GM23248 (cell line): ENCODE measurements around the gene GADD45G. TPM values are rescaled to one million over a fixed set of nuclear protein-coding genes. Genes with fewer than 3 reads are reported as not detected.

ENCODE experiments used
- DNase-seq: peaks from one replicate; pipeline ENCODE4 v3.0.0-alpha.2; 2015
- H2AFZ ChIP-seq: fragments of 200-600 bp; sonication (generic); 2 replicates; pipeline ENCODE4 v1.6.1; 2016; ENCODE audit warnings: antibody characterized with exemption
- H3F3A ChIP-seq: fragments of 200-600 bp; sonication (generic); 2 replicates; pipeline ENCODE4 v1.6.1; 2016; ENCODE audit warnings: mild to moderate bottlenecking, antibody characterized with exemption, mixed run types; ENCODE audit not compliant: insufficient read depth
- H3K27ac ChIP-seq: fragments of 200-600 bp; sonication (generic); 2 replicates; pipeline ENCODE4 v1.5.1; 2016; ENCODE audit warnings: mild to moderate bottlenecking
- H3K27me3 ChIP-seq: fragments of 200-600 bp; sonication (generic); replicated peaks from 2 replicates; pipeline ENCODE4 v1.6.1; 2016; ENCODE audit warnings: mild to moderate bottlenecking; ENCODE audit not compliant: insufficient read depth
- H3K36me3 ChIP-seq: fragments of 200-600 bp; sonication (generic); 2 replicates; pipeline ENCODE4 v1.6.1; 2016; ENCODE audit warnings: low read depth, mild to moderate bottlenecking
- H3K4me1 ChIP-seq: fragments of 200-600 bp; sonication (generic); 2 replicates; pipeline ENCODE4 v1.6.1; 2016; ENCODE audit warnings: mild to moderate bottlenecking; ENCODE audit not compliant: insufficient read depth
- H3K4me2 ChIP-seq: fragments of 200-600 bp; sonication (generic); one replicate; pipeline ENCODE4 v1.6.1; 2016; ENCODE audit warnings: mild to moderate bottlenecking; ENCODE audit not compliant: unreplicated experiment
- H3K4me3 ChIP-seq: fragments of 200-600 bp; sonication (generic); 2 replicates; pipeline ENCODE4 v1.5.1; 2016; ENCODE audit warnings: mild to moderate bottlenecking
- H3K79me2 ChIP-seq: fragments of 200-600 bp; sonication (generic); 2 replicates; pipeline ENCODE4 v1.6.1; 2016; ENCODE audit warnings: mild to moderate bottlenecking; ENCODE audit not compliant: insufficient read depth
- H3K9ac ChIP-seq: fragments of 200-600 bp; sonication (generic); 2 replicates; pipeline ENCODE4 v1.6.1; 2016; ENCODE audit warnings: mild to moderate bottlenecking
- H3K9me2 ChIP-seq: fragments of 200-600 bp; sonication (generic); 2 replicates; pipeline ENCODE4 v1.6.1; 2016; ENCODE audit warnings: mixed run types, mild to moderate bottlenecking, moderate library complexity; ENCODE audit not compliant: insufficient read depth
- H3K9me3 ChIP-seq: fragments of 200-600 bp; sonication (generic); one replicate; pipeline ENCODE4 v1.6.1; 2017; ENCODE audit warnings: low read depth
- H4K20me1 ChIP-seq: fragments of 200-600 bp; sonication (generic); 2 replicates; pipeline ENCODE4 v1.6.0; 2016; ENCODE audit not compliant: insufficient read depth
- EZH2 ChIP-seq: fragments of 200-600 bp; sonication (generic); IDR thresholded peaks from 2 replicates; pipeline ENCODE4 v1.6.1; 2018; ENCODE audit warnings: antibody characterized with exemption, mild to moderate bottlenecking; ENCODE audit not compliant: insufficient read depth, poor library complexity, severe bottlenecking
- EZH2phosphoT487 ChIP-seq: fragments of 200-600 bp; sonication (generic); IDR thresholded peaks from 2 replicates; pipeline ENCODE4 v1.6.1; 2018; ENCODE audit warnings: antibody characterized with exemption, moderate library complexity, mild to moderate bottlenecking, low read depth; ENCODE audit not compliant: insufficient read depth
- WGBS, 2 experiments: methylation state at CpG; one replicate each; pipeline ENCODE4 v1.1.6; 2015 to 2017; ENCODE audit warnings: low lambda C conversion rate in 2 of 2, low coverage in 1 of 2; ENCODE audit errors: missing lambda C conversion rate in 2 of 2; 5-methylcytosine and 5-hydroxymethylcytosine counted together
- in situ Hi-C: fragments of 300-500 bp; cut with MboI; formaldehyde crosslinking; loops from 2 replicates; pipeline ENCODE4 v1.15.0; 2020
- polyA plus RNA-seq: library from polyadenylated mRNA; unstranded; fragments of >200 nt; fragmentation: Nextera tagmentation; extraction: Ambion mirVana; gene quantifications from 2 replicates; pipeline ENCODE4 v1.2.1, GENCODE V29; 2016
- total RNA-seq: library from RNA; depleted of rRNA; stranded (reverse); fragments of >200 nt; shearing (Covaris generic); gene quantifications from 2 replicates; pipeline ENCODE4 v1.2.3, GENCODE V29; 2014

The GADD45G gene
- total and polyA plus RNA-seq, 2 experiments from 2014 or later, result 0.54 to 1.2 TPM

- Histone ChIP-seq H3K4me2 (no peak overlapping the region), H3K9ac (no peak overlapping the region), H3K36me3 (no peaks in the 10 kb centered on the region), H3K9me3 (no peaks in the 10 kb centered on the region), H3K9me2 (no peaks in the 10 kb centered on the region), H3K79me2 (no peaks in the 10 kb centered on the region), H3K27ac (no peak overlapping the region), H4K20me1 (no peaks in the 10 kb centered on the region), H3K4me3 (no peak overlapping the region), H2AFZ (no peak overlapping the region), H3F3A (no peaks in the 10 kb centered on the region), H3K4me1 (no peaks in the 10 kb centered on the region), H3K27me3 (0 out of 2 replicates have a peak, but pooled peaks cover 6% of the 10 kb centered on the region)
- TF ChIP-seq EZH2phosphoT487 (no peak), EZH2 (no peak)
- in situ Hi-C loops, result no loop called here
- WGBS, 2 experiments, result 70 to 78% methylated on average over 8 of the region's 8 CpGs
- no peak for DNase-seq
Observed at GRCh38 chr9:89646189-89646939, 41.6 kb downstream of the GADD45G start.

GRCh38 chr9:89647366-89648128 is 42.7 kb downstream of the GADD45G start:
- no peak for DNase-seq
- H3K4me2 ChIP-seq, result no peak overlapping the region
- 45 to 46% methylated on average over 15 of the region's 15 CpGs for WGBS, 2 experiments
- H3F3A ChIP-seq, result no peaks in the 10 kb centered on the region
- in situ Hi-C loops, result no loop called here
- no peak overlapping the region for H2AFZ ChIP-seq
- H3K27ac ChIP-seq, result no peak overlapping the region
- no peak overlapping the region for H3K9ac ChIP-seq
- no peaks in the 10 kb centered on the region for H3K9me3 ChIP-seq
- H3K27me3 ChIP-seq, result 0 out of 2 replicates have a peak, but pooled peaks cover 6% of the 10 kb centered on the region
- H3K4me3 ChIP-seq, result no peak overlapping the region
- no peaks in the 10 kb centered on the region for H3K9me2 ChIP-seq
- H3K79me2 ChIP-seq, result no peaks in the 10 kb centered on the region
- no peaks in the 10 kb centered on the region for H4K20me1 ChIP-seq
- H3K4me1 ChIP-seq, result no peaks in the 10 kb centered on the region
- TF ChIP-seq EZH2phosphoT487 (no peak), EZH2 (no peak)
- H3K36me3 ChIP-seq, result no peaks in the 10 kb centered on the region

GRCh38 chr9:89648247-89649000 is 43.6 kb downstream of the GADD45G start:
- H3K9me3 ChIP-seq, result no peaks in the 10 kb centered on the region
- H3F3A ChIP-seq, result no peaks in the 10 kb centered on the region
- WGBS, 2 experiments, result 46 to 47% methylated on average over 10 to 11 of the region's 11 CpGs
- TF ChIP-seq EZH2, result no peak
- no peak for TF ChIP-seq EZH2phosphoT487
- in situ Hi-C loops, result no loop called here
- no peaks in the 10 kb centered on the region for H3K79me2 ChIP-seq
- 0 out of 2 replicates have a peak, but pooled peaks cover 10% of the 10 kb centered on the region for H3K27me3 ChIP-seq
- no peaks in the 10 kb centered on the region for H3K36me3 ChIP-seq
- no peak overlapping the region for H3K9ac ChIP-seq
- no peak overlapping the region for H3K27ac ChIP-seq
- H4K20me1 ChIP-seq, result no peaks in the 10 kb centered on the region
- no peaks in the 10 kb centered on the region for H3K9me2 ChIP-seq
- H2AFZ ChIP-seq, result no peak overlapping the region
- no peaks in the 10 kb centered on the region for H3K4me1 ChIP-seq
- DNase-seq, result no peak
- no peak overlapping the region for H3K4me2 ChIP-seq
- H3K4me3 ChIP-seq, result no peak overlapping the region

GRCh38 chr9:89649039-89649691 is 44.4 kb downstream of the GADD45G start:
- H3K9me2 ChIP-seq, result no peaks in the 10 kb centered on the region
- no peaks in the 10 kb centered on the region for H4K20me1 ChIP-seq
- H3K27ac ChIP-seq, result no peak overlapping the region
- no peak for TF ChIP-seq EZH2
- H3K36me3 ChIP-seq, result no peaks in the 10 kb centered on the region
- no peak overlapping the region for H3K4me2 ChIP-seq
- H3K27me3 ChIP-seq, result 0 out of 2 replicates have a peak, but pooled peaks cover 10% of the 10 kb centered on the region
- H3K4me3 ChIP-seq, result no peak overlapping the region
- DNase-seq, result no peak
- 61 to 75% methylated on average over 8 of the region's 8 CpGs for WGBS, 2 experiments
- in situ Hi-C loops, result no loop called here
- H3K4me1 ChIP-seq, result no peaks in the 10 kb centered on the region
- H3K9ac ChIP-seq, result no peak overlapping the region
- H2AFZ ChIP-seq, result no peak overlapping the region
- no peaks in the 10 kb centered on the region for H3K79me2 ChIP-seq
- no peaks in the 10 kb centered on the region for H3F3A ChIP-seq
- no peaks in the 10 kb centered on the region for H3K9me3 ChIP-seq
